GM12801 (cell line): ENCODE results near the gene PLEKHA5.

ENCODE experiments used
- CTCF ChIP-seq: IDR thresholded peaks from one replicate; pipeline ENCODE4 v1.5.1; 2011; ENCODE audit warnings: control low read depth; ENCODE audit not compliant: insufficient read length; ENCODE audit errors: extremely low read depth

PLEKHA5 gene

GRCh38 chr12:19142499-19142898 lies 13.0 kb downstream of the PLEKHA5 start:
- no peak for TF ChIP-seq CTCF

- no peak for TF ChIP-seq CTCF
These were observed 14.8 kb downstream of the PLEKHA5 start for GRCh38 chr12:19144287-19144686.

- no peak for TF ChIP-seq CTCF
These were observed 15.5 kb downstream of the PLEKHA5 start for GRCh38 chr12:19144985-19145384.

GRCh38 chr12:19148860-19149259 lies 19.3 kb downstream of the PLEKHA5 start:
- no peak for TF ChIP-seq CTCF

GRCh38 chr12:19150273-19150900 lies 20.9 kb downstream of the PLEKHA5 start:
- TF ChIP-seq CTCF, result no peak

- TF ChIP-seq CTCF, result no peak
These were observed 21.8 kb downstream of the PLEKHA5 start for GRCh38 chr12:19151298-19151697.

- TF ChIP-seq CTCF, result no peak
These were observed 23.9 kb downstream of the PLEKHA5 start for GRCh38 chr12:19153396-19153795.
